GM19372 (cell line): Measurements from ENCODE around the gene ABAT.
"Not testable (repeated sequence)": the region's sequence is repeated elsewhere in the genome, so short reads cannot be mapped to it uniquely, and the experiment has no call there.

Experiments used
- ATAC-seq: cut with Tn5 transposase; IDR thresholded peaks from one replicate; pipeline ENCODE4 v1.9.1; 2021; ENCODE audit warnings: mild to moderate bottlenecking, low read depth, moderate library complexity; ENCODE audit not compliant: unreplicated experiment

The ABAT gene

DNA sequence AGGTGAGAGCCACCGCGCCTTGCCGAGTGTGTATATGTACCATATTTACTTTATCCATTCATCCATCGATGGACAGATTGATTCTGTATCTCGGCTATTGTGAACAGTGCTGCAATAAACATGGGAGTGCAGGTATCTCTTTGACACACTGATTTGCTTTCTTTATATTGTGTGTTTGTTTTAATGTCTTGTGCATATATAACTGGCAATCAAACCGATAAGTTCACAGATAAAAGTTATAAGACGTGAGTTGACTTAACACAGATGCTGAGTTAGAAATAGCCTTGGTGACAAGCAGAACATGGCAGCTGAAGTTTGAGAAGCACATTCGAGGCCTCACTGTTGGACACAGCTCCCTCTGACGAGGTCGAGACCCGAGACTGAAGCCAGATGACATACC is 99.8 kb downstream of the ABAT start:
- no peak for ATAC-seq

DNA sequence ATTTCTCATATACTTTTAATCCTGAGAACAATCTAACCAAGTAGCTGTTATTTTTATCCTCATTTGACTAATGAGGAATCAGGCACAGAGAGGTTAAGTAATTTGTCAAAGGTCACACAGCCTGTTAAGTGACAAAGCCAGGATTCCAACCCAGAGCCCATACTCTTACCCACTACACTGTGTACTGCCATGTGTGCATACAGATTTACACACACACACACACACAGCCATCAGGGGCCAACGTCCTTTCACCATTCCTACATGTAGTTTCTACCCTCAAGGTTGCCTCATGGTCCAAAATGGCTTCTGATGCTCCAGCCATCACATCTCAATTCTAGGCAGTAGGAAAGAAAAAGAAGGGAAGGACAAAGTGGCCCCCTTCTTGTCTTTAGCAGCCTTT is 100.9 kb downstream of the ABAT start:
- ATAC-seq: no peak

- ATAC-seq: no peak
These were observed 101.7 kb downstream of the ABAT start for GRCh38 chr16:8776129-8776584.

DNA sequence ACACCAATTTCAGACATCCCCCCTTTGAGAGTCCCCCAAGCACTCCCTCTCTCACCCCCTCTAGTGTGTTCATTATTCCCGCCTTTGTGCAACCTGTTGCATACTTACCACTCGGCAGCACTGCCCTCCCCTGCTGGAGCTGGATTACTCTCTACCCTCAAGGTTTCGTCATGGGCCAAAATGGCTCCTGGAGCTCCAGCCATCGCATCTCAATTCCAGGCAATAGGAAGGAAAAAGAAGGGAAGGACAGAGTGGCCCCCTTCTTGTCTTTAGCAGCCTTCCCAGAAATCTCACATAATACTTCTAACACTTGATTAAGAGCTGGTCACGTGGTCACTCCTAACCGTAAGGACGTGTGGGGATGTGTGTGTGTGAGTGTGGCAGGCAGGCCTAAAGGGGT is 102.8 kb downstream of the ABAT start:
- no peak for ATAC-seq

- no peak for ATAC-seq
These were observed 107.4 kb downstream of the ABAT start for GRCh38 chr16:8781797-8782196.

GRCh38 chr16:8782673-8783072 is 108.3 kb downstream of the ABAT start:
- no peak for ATAC-seq

GRCh38 chr16:8785408-8785807 is 111.0 kb downstream of the ABAT start:
- ATAC-seq: no peak

GRCh38 chr16:8786316-8786715 is 111.9 kb downstream of the ABAT start:
- not testable (repeated sequence) for ATAC-seq

DNA sequence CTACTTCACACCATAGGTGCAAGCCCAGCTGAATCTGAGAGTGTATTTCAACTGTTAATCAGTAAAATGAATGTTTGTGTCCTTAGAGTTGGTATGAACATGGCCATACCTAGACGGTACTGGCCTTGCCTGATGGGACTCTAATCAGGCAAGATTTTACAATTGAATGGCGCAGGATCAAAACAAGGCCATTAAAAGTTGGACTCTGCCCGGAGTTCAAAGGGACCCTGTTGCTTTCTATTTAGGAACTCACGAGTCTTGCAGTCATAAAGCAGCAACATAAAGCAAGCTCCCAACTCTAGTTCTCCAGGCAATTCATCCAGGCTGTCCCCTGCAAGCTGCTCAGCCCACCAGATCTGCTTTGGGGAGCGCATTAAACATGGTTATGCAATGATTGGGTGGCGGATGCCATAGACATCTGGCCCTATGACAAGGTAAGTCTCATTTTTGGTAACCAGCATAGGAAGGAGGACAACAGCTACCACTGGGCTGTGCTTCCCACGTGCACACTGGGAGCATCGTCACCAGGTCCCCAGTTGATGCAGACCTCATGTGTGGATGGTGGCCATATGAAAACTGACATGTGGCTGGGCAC is 114.3 kb downstream of the ABAT start:
- no peak for ATAC-seq

GRCh38 chr16:8795091-8795490 is 120.7 kb downstream of the ABAT start:
- ATAC-seq: no peak

- no peak for ATAC-seq
These were observed 121.4 kb downstream of the ABAT start for GRCh38 chr16:8795818-8796217.

DNA sequence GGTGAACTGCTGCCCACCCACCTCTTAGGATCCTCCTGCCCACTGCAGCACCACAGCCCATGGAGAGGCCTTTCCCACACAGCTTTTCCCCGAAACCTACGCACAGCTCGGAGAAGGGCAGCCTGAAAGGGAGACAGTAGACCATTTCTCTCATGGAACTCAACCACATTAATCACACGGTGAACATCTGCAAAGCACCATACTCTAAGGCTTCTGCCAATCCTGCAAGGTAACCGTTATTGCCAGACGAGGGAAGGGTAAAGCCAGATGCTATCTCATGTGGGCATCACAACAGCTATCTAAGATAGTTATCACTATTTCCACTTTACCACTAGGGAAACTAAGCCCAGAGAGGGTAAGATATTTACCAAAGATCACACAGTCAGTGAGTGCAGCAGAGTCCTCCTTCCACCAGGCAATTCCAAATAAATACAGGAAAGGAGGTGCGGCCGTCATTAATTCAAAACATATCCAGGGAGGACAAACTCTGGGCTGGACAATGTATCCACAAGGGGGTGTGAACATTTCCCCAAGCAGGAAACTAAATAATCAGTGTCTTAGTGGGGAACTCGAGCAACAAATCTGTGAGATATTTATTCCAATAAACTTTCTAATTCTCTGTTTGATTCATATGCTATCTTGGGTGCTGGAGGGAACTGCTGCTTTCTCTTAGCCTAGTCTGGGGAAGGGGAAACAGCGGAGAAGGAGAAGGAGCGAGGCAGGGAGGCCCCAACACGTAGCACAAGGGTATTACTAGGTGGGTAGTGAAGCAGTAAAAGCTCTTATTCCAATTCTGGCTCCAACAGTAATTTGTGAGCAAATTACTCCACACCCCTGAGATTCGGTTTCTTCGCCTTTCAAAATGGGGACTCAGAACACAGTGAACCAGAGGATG is 122.3 kb downstream of the ABAT start:
- no peak for ATAC-seq

DNA sequence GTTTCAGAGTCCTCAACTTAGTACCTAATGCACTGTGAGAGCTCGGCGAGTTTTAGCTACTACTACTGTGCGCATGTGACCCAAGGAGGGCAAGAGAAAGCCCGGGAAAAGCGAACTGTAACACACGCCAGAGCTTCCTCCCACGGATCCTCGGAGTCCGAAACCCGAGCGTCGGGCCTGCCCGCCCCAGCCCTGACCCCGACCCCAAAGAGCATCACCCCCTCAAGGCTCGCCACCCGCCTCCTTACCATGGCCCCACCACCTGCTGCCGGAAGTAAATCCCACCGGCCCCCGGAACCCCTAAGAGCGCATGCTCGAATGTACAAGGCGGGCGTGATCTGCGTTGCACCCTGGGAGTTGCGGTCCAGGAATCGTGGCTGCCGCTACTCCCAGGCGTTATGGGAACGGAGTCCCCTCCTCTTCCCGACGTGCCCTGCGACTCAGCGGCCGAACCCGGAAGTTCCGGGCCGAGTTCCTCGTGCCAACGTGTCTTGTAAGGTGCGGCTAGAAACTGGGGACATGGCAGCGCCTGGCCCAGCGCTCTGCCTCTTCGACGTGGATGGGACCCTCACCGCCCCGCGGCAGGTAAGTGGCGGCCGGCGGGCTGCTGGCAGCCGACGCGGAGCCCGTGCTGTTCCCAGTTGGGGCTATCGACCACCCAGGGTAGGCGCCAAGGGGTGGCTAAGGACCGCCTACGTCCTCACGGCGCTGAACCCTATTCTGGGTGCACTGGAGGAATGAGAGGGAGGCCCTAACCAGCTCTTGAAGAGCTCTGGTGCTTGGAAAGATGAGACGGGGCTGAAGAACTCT is 123.2 kb downstream of the ABAT start, which contains the start of the genes PMM2 and TMEM186:
PMM2 (plus strand) TSS at position 476 of the 810 bp plus-strand sequence; CDS start at position 520, 44 bp downstream.
TMEM186 (minus strand) TSS at position 276 of the 810 bp plus-strand sequence; CDS start at position 251, 25 bp downstream.
- peak; percentile 92 for ATAC-seq

DNA sequence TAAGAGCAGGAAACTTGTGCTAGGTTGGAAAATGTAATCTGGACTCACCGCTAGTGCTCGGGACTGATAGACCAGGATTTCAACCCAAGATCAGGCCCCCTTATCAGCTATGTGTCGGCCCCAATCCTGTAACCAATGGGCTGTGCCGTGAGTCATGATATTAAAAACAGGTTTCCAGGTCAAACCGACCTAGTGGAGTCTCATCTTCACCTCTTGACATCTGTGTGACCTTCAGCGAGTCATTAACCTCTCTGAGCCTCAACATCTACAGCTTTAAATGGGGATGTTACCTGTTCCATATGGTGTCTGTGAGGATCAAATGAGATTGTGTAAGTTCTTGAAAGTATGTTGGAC is 123.7 kb downstream of the ABAT start:
- peak; percentile 6 for ATAC-seq

DNA sequence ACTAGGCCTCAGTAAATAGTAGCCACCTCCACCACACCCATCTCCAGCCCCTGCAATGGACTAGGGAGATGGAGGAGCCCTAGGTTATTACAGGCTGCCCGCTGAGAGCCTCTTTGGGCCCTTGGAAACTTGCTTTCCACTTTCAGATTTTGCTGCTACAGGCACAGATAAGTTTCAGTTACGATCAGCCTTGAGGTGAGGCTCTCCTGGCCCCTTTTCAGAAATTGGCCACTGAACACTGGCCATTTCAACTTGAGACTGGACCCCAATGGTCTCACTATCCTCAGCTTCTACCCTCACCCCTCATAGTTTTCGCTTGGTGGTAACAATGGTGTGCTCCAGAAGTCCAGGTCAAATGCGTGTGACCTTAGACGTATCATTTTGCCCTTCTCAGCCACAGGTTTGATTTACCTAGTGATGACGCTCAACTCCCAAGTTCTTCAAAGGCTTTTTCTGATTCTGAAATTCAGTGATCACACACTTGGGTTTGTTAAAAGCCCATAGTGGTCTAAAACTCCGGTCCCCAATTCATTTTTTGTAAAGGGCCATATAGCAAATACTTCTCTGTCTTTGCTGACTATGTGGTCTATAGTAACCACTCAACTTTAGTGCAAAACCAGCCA is 124.2 kb downstream of the ABAT start:
- no peak for ATAC-seq

DNA sequence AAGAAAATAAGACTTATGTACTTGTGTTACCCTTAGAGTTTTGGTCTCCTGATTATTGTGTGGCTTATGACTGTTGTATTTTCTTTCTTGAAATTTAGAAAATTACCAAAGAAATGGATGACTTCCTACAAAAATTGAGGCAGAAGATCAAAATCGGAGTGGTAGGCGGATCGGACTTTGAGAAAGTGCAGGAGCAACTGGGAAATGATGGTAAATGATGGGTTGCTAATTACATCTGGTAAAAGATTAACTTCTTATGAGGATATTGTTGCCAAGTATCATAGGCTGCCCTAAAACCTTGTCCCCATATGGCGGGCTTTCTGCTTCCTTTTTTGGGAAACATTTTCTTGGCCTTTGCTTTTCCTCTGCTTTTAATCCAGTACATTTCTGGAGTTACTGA is 127.3 kb downstream of the ABAT start:
- no peak for ATAC-seq

DNA sequence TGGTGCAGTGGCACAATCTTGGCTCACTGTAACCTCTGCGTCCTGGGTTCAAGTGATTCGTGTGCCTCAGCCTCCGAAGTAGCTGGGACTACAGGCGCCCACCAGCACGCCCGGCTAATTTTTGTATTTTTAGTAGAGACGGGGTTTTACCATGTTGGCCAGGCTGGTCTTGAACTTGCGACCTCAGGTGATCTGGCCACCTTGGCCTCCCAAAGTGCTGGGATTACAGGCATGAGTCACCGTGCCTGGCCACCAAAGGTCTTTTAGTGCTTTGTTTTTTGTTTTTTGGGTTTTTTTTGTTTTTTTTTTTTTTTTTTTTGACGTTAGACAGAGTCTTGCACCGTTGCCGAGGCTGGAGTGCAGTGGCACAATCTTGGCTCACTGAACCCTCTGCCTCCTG is 129.3 kb downstream of the ABAT start:
- ATAC-seq: not testable (repeated sequence)

DNA sequence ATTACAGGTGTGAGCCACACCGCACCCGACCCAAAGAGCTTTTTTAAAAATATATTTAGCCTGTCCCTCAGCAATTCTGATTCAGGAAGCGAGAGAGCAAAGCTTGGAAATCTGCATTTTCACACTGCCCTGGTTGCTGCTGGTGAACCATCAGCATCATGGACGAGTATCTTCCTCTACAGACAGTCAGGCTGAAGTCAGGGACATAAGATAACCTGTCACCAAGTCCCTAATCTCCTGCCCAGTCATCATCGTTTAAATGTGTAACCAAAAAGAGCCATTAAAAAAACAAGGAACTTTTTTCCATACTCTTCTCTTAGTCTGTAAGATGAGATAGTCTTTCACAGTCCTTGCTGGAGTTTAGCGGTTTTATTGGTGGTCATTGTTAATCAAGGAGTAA is 129.9 kb downstream of the ABAT start:
- no peak for ATAC-seq

DNA sequence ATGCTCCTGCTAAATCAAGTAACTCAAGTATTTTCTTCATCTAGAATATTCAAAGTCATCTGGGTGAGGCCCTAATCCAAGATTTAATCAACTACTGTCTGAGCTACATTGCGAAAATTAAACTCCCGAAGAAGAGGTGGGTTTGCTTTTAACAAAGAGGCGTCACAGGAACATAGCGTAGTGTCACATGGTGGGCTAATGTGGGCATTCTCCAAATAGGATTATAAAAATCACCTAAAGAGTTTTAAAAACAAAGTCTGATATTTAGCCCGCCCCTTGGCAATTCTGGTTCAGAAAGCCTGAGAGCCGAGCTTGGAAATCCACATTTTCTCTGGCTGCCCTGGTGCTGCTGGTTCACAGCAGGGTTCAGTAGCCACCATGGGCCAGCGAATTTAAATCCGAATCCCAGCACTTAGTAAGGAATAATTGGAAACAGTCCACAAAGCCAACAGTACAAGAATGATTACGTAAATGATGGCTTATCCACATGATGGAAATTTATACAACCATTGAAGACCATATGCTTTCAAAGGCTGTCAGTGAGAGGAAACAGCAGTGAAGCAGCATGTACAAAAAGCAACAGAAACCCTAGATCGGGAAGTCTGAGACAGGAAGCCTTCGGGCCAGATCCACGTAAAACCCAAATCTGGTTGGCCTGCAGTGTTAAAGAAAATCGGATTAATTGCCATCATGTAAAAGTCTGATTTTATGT is 132.0 kb downstream of the ABAT start:
- ATAC-seq: no peak

DNA sequence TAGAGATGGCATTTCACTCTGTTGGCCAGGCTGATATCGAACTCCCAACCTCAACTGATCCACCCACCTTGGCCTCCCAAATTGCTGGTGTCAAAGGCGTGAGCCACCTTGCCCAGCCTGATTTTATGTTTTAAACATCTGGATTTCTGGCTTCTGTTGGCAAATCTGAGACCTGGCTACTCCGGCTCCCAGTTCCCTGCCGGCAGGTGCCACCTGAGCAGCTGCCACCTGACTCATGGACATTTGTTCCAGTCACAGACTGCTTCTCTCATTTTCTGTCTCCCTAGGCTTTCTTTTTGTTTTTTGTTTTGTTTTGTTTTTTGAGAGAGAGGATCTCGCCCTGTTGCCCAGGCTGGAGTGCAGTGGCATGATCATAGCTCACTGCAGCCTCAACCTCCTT is 132.8 kb downstream of the ABAT start:
- no peak for ATAC-seq
